Measurements from ENCODE around the gene FEZF2.

The FEZF2 gene

GRCh38 chr3:62373215-62373614 lies at the start of gene FEZF2:
TSS of gene FEZF2 (minus strand) at chr3:62373550. CDS start at chr3:62372868, 682 bp downstream.
- DNase-seq (ENCODE audit: low read depth in 1 of 2, low spot score in 1 of 2) = no peak

- no peak for DNase-seq (ENCODE audit: low read depth in 1 of 2, low spot score in 1 of 2)
Observed at GRCh38 chr3:62421207-62421606, 47.9 kb upstream of the FEZF2 start.

- DNase-seq (ENCODE audit: low read depth in 1 of 2, low spot score in 1 of 2) = no peak
Observed at GRCh38 chr3:62416144-62416543, 42.8 kb upstream of the FEZF2 start.

DNA sequence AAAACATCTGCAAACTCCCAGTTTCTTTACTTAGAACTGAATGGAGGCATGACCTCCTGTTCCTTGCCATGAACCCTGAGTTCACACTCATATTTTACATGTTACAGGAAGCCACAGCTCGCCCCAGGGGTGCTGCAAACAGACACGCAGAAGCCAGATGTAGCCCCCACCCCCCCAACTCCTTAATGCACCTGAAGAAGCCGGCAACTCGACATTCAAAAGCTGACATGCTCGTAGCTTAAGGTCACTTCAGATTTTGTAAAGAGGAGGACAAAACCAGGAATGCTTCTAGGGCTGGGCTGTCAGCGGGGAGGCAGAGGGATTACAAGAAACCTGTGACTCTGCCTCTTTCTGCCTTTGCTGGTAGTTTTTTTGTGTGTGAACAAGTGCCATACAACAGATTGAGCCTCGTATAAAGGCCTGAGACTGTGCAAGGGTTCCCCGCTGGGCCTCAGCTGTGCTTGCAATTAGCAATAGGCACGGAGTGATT lies 42.0 kb upstream of the FEZF2 start:
- DNase-seq (ENCODE audit: low read depth in 1 of 2, low spot score in 1 of 2) = no peak

DNA sequence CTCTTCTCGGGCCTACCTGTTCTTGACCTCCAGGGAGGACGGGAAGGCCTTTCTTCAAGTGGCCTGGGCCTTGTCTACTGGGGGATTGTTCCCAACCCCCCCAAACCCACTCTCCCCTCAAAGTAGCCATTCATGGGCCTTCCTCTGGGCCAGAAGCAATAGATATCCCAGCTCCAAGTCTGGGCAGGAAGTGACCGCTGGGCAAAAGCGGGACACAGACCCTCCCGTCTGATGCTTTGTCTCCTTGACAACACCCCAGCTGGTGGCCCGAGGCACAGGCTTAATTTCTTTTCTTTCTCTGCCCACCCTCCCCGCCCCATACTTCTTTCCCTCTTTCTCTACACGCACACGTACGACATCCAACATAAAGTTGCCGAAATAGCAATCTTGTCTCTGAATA lies 41.4 kb upstream of the FEZF2 start:
- no peak for DNase-seq (ENCODE audit: low read depth in 1 of 2, low spot score in 1 of 2)

DNA sequence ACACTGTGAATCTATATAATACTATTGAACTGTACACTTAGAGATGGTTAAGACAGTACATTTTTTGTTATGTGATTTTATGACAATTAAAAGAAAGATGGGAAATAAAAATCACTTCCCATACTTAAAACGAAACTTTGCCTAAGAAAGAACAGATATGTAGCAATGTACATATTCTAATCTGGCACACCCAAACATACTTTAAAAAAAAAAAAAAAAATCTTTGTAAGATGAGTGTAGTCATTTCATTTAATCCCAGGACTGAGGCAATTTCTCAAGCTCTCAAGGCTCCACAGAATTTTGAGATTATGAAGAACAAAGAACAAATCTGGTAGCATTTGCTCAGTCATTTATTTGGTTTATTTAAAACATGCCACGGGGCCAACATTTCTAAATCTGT lies 40.3 kb upstream of the FEZF2 start:
- DNase-seq (ENCODE audit: low read depth in 1 of 2, low spot score in 1 of 2) = no peak

GRCh38 chr3:62406945-62407344 lies 33.6 kb upstream of the FEZF2 start:
- no peak for DNase-seq (ENCODE audit: low read depth in 1 of 2, low spot score in 1 of 2)

GRCh38 chr3:62405566-62405965 lies 32.2 kb upstream of the FEZF2 start:
- DNase-seq (ENCODE audit: low read depth in 1 of 2, low spot score in 1 of 2) = no peak

GRCh38 chr3:62405135-62405534 lies 31.8 kb upstream of the FEZF2 start:
- DNase-seq (ENCODE audit: low read depth in 1 of 2, low spot score in 1 of 2) = no peak

GRCh38 chr3:62404321-62404720 lies 31.0 kb upstream of the FEZF2 start:
- DNase-seq (ENCODE audit: low read depth in 1 of 2, low spot score in 1 of 2) = no peak

DNA sequence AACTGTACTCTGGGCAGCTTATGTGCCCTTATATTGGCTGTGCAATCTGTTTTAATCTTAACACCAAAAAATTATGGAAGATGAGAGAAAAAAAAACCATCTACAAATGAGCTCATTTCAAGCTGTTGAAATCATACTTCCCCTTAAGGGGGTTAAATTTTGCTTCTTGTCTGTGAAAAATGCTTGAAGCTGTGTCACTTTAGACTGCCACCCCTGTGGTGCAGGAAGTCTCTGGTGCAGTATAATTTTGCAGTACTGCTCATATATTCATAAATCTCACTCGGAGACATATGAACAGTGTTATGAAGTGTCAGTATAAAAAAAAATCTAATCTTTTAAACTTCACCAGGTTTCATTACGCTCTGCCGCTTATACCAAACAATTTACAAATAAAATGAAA lies 30.4 kb upstream of the FEZF2 start:
- DNase-seq (ENCODE audit: low read depth in 1 of 2, low spot score in 1 of 2) = no peak

GRCh38 chr3:62392626-62393292 lies 19.4 kb upstream of the FEZF2 start:
- DNase-seq (ENCODE audit: low read depth in 1 of 2, low spot score in 1 of 2) = no peak

DNA sequence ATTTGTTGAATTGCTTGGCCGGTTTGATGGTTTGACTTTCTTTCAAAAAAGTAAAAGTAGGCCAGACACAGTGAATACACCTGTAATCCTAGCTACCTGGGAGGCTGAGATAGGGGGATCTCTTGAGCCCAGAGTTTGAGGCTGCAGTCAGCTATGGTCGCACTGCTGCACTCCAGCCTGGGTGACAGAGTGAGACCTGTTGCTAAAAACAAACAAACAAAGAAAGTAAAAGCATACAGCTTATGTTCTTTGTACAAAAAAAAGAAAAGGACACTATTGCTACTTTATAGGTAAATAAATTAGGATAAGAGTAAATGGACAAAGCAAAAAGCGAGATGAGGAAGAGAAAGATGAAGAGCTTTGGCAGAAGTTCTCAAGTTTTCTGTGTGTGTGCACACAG lies 13.9 kb upstream of the FEZF2 start:
- DNase-seq (ENCODE audit: low read depth in 1 of 2, low spot score in 1 of 2) = no peak

DNA sequence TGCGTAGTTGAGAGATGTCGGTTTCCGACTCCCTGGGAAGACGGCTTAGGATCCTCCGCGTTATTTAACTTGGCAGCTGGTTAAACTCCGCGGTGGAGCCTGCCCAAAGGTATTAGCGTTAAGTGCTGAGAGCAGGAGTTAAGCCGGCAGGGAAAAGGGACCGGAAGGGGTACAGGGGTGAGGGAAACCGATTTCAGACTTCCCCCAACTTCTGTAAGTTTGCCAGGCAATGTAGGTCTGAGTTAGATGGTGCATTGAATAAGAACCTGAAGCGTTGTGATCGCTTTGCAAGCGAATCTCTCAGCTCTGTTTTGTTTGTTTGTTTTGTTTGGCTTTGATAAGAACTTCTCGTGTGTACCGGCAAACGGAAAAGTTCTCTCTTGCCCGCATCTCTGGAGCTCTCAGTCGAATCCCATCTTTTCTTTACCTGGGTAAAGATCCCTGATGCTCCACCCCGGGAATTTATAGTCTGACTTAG lies 6.0 kb upstream of the FEZF2 start:
- DNase-seq (ENCODE audit: low read depth in 1 of 2, low spot score in 1 of 2) = no peak

DNA sequence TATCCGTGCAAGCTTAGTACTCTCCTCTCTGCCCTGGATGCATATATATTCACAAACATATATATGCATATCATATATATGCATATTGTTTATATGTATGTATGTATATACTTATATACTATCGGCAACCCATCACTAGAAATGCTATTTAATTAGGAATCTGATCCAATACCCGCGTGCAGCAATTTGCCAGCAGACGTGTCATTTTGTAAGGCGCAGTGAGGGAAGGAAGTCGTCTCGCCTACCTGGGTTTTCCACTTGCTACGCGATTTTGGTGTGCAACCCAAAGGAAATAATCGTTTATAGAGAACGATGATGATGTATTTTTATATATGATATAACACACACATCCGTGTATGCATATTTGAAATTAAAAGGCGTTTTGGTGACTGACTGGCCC lies 5.6 kb upstream of the FEZF2 start:
- DNase-seq (ENCODE audit: low read depth in 1 of 2, low spot score in 1 of 2) = no peak

GRCh38 chr3:62378311-62378789 lies 5.0 kb upstream of the FEZF2 start:
- no peak for DNase-seq (ENCODE audit: low read depth in 1 of 2, low spot score in 1 of 2)

- no peak for DNase-seq (ENCODE audit: low read depth in 1 of 2, low spot score in 1 of 2)
Observed at GRCh38 chr3:62376906-62377877, 3.8 kb upstream of the FEZF2 start.

DNA sequence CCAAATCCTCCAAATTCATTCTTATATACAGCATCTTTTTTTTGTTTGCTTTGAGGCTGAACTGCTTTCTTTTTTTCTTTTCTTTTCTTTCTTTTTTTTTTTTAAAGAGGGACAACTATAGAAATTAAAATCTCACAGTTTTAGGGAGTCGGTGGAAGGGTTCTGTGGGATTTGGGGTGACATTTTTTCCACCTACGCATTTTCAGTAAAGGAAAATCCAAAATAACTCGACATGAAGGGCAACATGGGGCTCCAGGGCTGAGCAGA lies 3.0 kb upstream of the FEZF2 start:
- no peak for DNase-seq (ENCODE audit: low read depth in 1 of 2, low spot score in 1 of 2)

DNA sequence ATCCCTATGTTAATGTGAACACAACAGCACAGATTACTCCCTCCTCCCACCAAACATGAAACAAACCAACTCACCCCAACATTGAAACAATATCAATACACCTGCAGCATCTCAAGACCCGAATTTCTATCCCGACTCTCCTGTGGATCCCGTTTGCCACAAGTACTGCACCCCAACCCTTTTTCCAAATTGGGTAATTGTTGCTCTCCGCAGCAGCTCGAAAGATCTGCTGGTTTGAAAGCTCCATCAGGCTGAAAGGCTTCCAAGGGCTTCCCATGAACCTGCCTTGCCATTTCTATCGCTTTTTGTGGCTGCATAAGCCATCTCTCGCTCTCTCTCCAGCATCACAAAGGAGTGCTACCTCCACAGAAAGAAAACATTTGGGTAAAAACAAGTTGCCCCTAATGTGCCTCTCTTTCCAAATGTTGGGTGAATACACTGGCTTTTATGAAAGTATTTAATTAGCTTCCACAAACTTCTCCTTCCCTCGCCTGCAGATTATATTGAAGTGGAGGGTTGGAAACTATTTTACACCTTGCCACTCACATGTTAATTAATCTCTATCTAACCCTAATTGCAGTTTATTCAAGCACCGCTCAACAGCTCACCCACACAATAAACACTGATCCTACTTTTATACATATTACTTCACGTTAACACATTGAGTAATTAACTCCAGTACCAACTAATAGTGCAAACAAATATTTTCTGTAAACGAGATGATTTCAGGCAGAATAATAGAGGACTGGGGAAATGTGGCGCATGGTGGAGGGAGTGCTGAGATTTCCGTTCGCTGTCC lies 2.5 kb upstream of the FEZF2 start:
- no peak for DNase-seq (ENCODE audit: low read depth in 1 of 2, low spot score in 1 of 2)

DNA sequence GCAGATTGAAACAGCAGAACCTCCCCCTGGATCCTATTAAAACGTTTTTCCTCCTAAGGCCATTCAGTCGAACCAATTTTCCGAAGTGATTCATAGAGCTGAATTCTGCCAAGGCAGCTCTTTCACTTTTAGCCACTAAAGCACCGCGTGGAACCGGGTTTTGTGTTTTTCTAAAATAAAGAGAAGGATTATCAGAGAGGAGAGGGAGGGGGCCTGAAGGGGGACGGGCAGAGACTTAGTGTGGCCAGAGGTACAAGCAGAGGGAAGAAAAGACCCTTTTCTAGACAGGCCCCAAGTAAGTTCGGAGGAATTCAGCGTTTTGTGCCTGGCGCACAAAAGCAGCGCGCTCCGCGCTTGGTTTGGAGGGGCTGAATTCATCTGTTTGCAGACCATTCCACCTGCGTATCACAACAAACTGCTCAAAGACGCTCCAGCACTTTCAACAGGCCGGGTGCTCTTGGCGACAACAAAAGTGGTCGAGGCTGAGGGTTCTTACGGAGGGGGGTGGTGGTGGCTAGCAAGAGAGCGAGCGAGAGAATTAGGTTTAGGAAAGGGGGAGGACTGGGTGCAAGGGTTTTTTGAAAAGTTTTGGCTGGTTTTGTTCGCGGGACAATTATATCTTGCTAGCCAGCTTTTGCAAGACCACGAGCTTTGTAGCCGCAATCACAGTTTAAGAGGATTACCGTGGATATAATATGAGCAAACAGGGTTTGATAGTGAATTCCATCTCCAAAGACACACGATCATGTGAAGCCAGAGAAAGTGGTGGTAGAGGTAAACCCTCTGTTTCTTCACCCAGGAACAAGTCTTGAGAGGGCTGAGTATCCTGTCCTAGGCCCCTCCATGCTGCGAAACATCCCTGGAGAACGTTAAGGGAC lies 1.2 kb upstream of the FEZF2 start:
- no peak for DNase-seq (ENCODE audit: low read depth in 1 of 2, low spot score in 1 of 2)
